ENCODE measurements around the gene GLB1L2.

GLB1L2 gene

DNA sequence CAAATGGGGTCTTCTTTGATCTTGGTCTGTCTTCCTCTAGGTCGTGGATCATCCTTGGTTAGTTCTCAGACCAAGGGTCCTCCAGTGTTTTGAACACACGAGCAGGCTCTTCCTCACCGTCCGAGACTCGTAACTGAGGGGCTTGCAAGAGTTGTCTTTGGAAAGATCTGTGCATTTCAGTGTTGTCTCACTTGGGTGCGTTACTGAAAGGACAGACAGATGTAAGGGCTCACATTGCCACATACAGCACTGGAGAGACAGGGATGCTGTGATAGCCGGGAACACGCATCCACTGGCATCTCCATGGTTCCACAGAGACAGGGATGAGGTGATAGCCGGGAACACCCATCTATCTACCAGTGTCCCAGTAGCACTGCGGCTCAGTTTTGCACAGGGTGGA is 15.7 kb downstream of the GLB1L2 start:
- DNase-seq (ENCODE audit: low spot score), result no peak

GRCh38 chr11:134349109-134349801 is 17.5 kb downstream of the GLB1L2 start:
- DNase-seq (ENCODE audit: low spot score), result no peak

DNA sequence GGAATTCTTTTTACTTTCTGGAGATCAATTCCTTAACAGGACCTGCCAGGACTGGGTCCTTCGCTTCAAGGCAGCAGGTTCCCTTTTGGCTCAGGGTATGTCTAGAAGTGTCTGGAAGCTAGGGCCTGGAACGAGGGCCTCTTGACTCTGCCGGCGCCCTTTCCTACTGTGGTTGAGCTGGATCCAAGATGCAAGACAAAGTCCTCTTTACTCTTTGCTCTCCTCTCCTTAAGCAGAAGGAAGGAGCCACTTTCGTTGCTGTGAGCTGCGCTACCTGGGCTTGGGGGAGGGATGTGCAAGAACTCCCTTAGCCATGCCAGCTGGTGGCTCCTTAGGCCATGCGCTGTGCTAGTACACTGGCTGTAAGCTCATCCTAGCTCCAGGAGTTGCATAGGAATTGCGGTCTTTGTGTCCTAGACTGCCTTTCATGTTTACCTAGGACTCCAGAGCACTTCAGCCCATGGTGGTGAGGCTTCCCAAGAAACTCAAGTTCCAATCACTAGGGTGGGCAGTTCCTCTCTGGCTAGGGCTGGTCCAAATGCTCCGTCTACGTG is 18.1 kb downstream of the GLB1L2 start:
- DNase-seq (ENCODE audit: low spot score), result no peak

- DNase-seq (ENCODE audit: low spot score), result no peak
Measured at GRCh38 chr11:134350381-134350780, 18.6 kb downstream of the GLB1L2 start.

GRCh38 chr11:134352111-134352510 is 20.3 kb downstream of the GLB1L2 start:
- DNase-seq (ENCODE audit: low spot score), result no peak

- no peak for DNase-seq (ENCODE audit: low spot score)
Measured at GRCh38 chr11:134355136-134355535, 23.3 kb downstream of the GLB1L2 start.

DNA sequence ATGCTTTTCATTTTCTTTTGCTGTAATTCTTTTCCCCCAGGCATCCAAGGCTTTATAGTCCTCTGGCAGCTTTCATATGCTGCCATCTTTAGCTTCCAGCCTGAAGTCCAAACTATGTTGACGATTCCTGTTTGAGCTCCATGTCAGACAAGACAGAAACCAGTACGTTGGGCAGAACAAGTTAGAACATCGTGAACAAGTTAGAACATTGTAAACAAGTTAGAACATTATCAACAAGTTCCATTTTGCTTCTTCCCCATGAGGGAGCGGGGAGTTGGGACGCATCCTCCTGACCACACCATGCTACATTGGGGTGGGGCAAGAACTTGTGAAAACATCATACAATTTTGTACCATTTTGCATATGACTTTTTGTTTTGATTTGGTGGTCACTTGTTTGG is 23.9 kb downstream of the GLB1L2 start:
- no peak for DNase-seq (ENCODE audit: low spot score)

DNA sequence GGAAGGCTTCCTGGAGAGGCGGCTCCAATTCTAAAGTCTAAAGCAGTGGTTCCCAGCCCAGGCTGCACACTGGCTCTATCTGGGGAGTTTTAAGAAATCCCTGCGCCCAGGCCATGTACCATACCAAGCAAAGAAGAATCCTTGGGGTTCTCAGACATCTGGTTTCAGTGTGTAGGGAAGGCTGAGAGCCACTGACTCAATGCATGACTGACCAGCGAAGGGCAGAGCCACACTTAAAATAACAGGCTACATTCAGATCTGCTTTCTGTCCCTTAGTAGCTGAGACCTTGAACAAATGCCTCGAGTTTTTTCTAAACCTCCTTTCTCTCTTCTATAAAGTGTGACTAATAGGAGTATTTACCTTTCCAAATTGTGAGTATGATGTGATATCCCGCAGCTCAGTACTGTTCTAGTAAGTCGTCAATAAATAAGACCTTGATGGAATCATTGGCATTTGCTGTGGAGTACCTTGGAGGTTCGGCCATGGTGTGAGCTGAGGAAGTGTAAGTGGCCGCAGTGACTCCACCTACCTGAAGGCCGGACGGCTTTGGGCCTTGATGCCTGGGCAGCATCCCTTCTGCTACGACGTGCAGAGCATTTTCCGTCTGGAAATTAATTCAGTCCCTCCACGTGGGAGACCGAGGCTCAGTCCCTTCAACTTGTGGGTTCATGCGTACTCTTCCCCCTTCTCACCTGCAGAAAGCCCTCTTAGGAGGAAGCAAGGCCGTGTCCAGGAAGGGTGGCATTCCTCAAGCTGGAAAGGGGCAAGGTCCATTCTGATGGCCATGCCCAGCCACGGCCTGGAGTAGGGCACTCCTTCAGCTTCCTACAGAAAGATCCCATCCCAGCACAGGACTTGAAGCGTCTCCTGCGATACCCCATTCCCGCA is 25.1 kb downstream of the GLB1L2 start:
- no peak for DNase-seq (ENCODE audit: low spot score)

GRCh38 chr11:134357545-134357839 is 25.7 kb downstream of the GLB1L2 start:
- no peak for DNase-seq (ENCODE audit: low spot score)

DNA sequence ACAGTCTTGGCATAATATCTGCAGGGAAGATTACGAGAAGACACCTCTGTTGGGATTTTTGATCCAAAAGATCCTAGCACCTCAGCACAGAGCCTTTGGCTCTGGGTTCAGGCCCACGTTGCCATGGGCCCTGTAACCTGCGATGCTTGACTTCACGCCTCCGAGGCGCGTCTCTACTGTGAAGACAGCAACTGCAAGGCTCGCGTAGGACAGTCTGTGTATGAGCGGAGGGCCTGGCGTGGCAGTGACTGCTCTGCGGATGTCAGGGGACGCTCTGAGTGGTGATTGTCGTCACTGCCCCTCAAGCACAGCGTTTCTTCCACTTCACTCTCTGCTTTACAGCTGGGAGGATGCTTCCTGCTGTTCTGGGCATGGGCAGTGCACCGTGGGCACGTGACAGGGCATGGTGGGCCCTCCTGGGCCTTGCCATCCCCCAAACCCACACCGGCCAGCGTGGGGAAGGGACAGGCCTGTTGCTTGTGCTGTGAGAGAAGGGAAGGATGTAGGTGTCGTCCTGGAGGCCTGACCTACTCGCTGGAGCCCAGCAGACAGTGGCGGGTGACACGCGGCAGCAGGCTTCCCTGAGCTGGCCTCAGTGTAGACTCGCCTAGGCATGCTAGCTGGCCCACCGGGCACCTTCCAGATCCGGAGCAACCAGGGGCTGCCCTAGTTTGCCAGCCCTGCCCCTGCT is 26.5 kb downstream of the GLB1L2 start:
- DNase-seq (ENCODE audit: low spot score), result no peak

- DNase-seq (ENCODE audit: low spot score), result no peak
Measured at GRCh38 chr11:134358856-134359490, 27.2 kb downstream of the GLB1L2 start.

DNA sequence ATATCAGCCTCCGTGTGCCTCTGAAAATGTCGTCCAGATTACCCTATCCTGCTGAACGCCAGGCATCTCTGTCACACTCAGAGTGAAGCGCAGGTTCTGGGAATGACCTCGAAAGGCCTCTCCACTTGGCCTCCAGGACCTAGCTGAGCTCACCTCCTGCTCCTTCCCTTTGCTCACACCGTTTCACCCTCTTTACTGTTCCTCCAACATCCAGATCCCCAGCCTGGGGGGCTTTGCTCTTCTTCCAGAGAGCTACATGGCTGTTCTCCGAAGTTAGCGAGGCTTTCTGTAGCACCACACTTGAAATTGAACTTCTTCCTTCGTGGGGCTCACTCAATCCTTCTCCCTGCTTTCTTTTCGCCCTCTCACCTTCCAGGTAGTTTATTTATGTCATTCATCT is 27.9 kb downstream of the GLB1L2 start:
- no peak for DNase-seq (ENCODE audit: low spot score)

DNA sequence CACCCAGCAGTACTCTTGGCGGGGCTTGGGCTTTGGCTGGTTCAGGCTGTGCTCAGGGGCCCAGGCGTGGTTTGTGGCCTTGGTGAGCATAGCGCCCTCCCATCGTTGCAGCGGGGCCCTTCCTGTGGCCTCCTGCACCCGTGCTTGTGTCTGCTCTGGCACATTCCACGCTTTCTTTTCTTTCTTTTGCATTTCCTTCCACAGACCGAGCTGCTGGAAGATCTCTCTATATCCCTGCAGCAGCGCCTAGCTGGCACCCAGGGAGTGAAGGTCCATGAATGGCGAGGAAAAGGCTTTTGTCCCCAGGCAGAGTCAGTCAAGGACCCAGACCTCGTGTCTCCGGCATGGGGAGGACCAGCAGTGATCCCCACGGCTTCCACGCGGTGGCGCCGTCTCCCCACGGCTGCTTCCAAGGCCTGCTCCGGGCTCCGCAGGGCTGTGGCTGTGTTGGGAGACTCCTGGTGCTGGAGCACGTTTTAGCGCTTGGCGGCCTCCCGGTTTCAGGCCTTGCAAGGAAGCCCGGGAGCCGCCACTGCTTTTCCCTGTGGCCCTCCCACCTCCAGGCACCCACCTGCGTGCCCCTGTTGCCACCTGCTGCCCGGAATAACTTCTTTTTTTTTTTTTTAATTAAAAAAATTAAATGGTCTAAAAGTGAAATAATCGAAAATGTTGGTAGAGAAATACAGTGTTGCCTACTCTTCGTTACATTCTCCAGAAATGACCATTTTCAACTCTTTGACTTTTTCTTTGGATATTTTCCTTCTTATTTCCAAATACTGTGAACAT is 28.5 kb downstream of the GLB1L2 start:
- DNase-seq (ENCODE audit: low spot score), result no peak

- no peak for DNase-seq (ENCODE audit: low spot score)
Measured at GRCh38 chr11:134361661-134362060, 29.9 kb downstream of the GLB1L2 start.

DNA sequence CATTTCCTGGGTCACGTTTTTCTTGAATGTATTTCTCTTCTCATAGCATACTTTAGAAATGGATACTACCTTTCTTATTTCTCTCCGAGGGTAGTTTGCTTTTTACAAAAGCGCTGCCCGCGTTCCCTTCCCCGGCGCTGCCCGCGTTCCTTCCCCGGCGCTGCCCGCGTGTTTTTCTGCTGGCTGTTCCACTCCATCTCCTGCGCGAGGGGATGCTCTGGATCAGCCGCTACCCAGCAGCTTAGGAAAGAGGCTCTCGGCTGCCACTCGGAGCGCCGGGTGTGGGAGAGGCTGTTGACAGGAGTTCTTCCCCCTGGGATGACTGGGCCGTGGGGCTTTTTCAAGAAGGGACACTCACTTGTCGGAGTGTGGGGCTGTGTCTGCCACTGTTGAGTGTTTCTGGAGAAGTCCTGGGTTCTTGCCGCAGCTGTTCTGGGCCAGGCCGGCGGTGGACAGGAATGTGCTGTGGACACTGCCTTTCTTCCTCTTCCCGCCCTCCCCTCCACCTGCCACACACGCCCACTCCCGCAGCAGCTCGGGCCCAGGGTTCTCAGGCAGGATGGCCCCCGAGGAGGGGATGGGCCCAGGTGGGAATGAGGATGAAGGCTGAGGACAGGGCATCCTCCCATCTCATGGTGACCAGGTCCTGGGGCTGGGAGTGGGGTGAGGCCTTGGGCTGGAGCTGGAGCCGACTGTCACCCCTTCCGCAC is 30.6 kb downstream of the GLB1L2 start:
- no peak for DNase-seq (ENCODE audit: low spot score)

DNA sequence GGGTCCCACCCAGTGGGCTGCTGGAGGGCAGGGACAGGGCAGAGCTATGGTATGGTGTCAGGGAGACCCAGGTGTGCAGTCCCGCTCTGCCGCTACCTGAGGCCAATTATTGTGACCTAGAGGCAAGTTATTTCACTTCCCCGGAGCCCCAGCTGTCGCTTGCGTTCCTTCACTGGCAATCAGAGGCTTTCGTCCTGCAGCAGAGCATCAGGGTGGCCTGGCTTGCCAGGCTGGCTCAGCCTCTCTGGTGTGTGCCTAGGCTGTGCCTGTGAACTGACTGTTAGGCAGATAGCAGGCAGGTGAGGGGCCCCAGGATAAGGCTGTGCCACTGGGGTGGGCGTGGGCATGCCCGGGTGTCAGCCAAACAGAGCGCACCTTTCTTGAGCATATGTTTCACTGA is 31.4 kb downstream of the GLB1L2 start:
- no peak for DNase-seq (ENCODE audit: low spot score)

DNA sequence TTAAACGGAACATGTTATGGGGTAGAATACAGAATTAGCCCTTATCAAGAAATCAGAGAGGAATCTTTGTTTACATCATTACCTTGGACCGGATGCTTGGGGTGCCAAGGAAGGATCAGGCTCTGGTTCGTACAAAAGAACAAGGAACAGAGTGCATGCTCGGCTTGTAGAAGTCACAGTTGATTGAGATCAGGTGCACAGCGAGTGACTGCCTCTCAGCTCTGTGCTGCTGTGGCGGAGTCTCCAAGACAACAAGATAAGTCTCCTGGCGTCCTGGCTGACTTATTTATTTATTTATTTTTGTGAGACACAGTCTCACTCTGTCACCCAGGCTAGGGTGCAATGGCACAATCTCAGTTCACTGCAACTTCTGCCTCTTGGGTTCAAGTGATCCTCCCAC is 31.8 kb downstream of the GLB1L2 start:
- no peak for DNase-seq (ENCODE audit: low spot score)

DNA sequence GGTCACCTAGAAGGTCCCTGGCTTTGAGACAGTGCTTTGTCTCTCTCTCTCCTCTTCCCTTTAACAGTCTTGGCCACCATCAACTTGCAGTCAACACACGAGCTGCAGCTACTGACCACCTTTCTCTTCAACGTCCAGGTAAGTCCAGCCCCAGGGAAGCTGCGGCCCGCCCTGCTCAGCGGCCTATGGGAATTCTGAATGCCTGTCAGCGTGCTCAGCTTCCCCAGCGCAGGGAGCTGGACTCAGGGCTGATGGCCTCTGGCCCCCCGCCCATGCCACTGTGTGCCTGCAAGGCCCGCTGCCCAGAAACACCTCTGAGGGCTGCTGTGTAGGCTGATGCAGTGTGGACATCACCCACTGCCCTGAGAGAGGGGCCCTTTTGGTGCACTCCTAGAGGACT is 32.5 kb downstream of the GLB1L2 start:
- no peak for DNase-seq (ENCODE audit: low spot score)

GRCh38 chr11:134365011-134365925 is 33.5 kb downstream of the GLB1L2 start:
- DNase-seq (ENCODE audit: low spot score), result no peak

DNA sequence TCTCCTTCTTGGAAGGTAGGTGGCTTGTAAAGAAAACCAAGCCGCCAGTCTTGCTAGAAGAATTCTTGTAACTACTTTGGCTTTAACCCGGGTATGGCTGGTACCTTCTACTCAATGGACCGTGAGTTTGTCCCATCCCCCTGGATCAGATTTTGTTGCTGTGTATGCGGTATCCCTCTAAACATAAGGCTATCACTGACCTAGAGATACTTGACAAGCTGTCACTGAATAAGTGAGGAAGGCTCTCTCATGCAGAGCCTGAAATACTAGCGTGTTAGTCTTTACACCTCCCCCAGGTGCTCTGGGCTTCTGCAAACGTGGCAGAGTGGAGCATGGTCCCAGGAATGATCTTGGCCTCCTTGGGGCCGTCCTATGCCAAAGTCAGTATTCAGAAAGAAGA is 34.5 kb downstream of the GLB1L2 start:
- no peak for DNase-seq (ENCODE audit: low spot score)

All from RKO (cell line).